OCI-LY7 (cell line): ENCODE results near the gene BTBD6. TPM values are rescaled to one million over a fixed set of nuclear protein-coding genes. Genes with fewer than 3 reads are reported as not detected.

Experiments
- Bru-seq: library from RNA; stranded (reverse); fragments of 400-500 nt; gene quantifications from one replicate; lab custom pipeline; 2021; lab: Mats Ljungman, UMichigan
- BruChase-seq, 2 experiments: library from RNA; stranded (reverse); fragments of 400-500 nt; gene quantifications; one replicate each; lab custom pipeline; 2021; lab: Mats Ljungman, UMichigan
- BruUV-seq: library from RNA; stranded (reverse); fragments of 400-500 nt; replicated peaks from 2 replicates; lab custom pipeline; 2021; lab: Mats Ljungman, UMichigan
- CTCF ChIA-PET: fragments of 300-600 bp; sonication (Branson Sonifier 250); formaldehyde crosslinking; loops from one replicate; lab custom pipeline; 2022; ENCODE audit warnings: antibody characterized with exemption; ENCODE audit not compliant: unreplicated experiment; lab: Charles Lee
- POLR2A ChIA-PET: fragments of 300-600 bp; sonication (Branson Sonifier 250); formaldehyde crosslinking; loops from one replicate; lab custom pipeline; 2022; ENCODE audit warnings: antibody characterized with exemption; lab: Charles Lee
- DNase-seq: peaks from one replicate; pipeline ENCODE4 v3.0.0-alpha.2; 2015; ENCODE audit warnings: low spot score
- H2AFZ ChIP-seq: fragments of 200-600 bp; sonication (generic), shearing (Covaris generic); 2 replicates; pipeline ENCODE4 v1.6.1; 2014; ENCODE audit warnings: mild to moderate bottlenecking, antibody characterized with exemption, low read length, moderate library complexity
- H3K27ac ChIP-seq: fragments of 200-600 bp; sonication (generic); 2 replicates; pipeline ENCODE4 v1.5.1; 2014; ENCODE audit warnings: mixed run types, low read depth, mild to moderate bottlenecking, moderate library complexity, low read length, inconsistent platforms; ENCODE audit not compliant: poor library complexity, severe bottlenecking
- H3K36me3 ChIP-seq: fragments of 200-600 bp; sonication (generic); 2 replicates; pipeline ENCODE4 v1.6.1; 2014; ENCODE audit warnings: mild to moderate bottlenecking, antibody characterized with exemption, low read length, moderate library complexity, mixed read lengths; ENCODE audit not compliant: insufficient read depth
- H3K4me1 ChIP-seq: fragments of 200-600 bp; sonication (generic); 2 replicates; pipeline ENCODE4 v1.5.1; 2014; ENCODE audit warnings: mild to moderate bottlenecking, low read length; ENCODE audit not compliant: insufficient read depth, poor library complexity, severe bottlenecking
- H3K4me2 ChIP-seq: fragments of 200-600 bp; sonication (generic); 2 replicates; pipeline ENCODE4 v1.6.1; 2014; ENCODE audit warnings: mild to moderate bottlenecking, low read length
- H3K4me3 ChIP-seq: fragments of 200-600 bp; sonication (generic); 2 replicates; pipeline ENCODE4 v1.5.1; 2014; ENCODE audit warnings: mild to moderate bottlenecking, low read depth, low read length; ENCODE audit not compliant: poor library complexity, severe bottlenecking
- H3K79me2 ChIP-seq: fragments of 200-600 bp; sonication (generic); 2 replicates; pipeline ENCODE4 v1.6.1; 2016; ENCODE audit warnings: low read depth, mild to moderate bottlenecking, low read length, moderate library complexity, mixed read lengths; ENCODE audit not compliant: insufficient read depth
- H3K9me2 ChIP-seq: fragments of 200-600 bp; sonication (generic); 2 replicates; pipeline ENCODE4 v1.6.1; 2016; ENCODE audit warnings: mild to moderate bottlenecking, low read length, mixed read lengths; ENCODE audit not compliant: insufficient read depth
- H3K9me3 ChIP-seq: fragments of 200-600 bp; sonication (generic); 2 replicates; pipeline ENCODE4 v1.6.1; 2014; ENCODE audit warnings: mild to moderate bottlenecking, mixed run types, low read length, mixed read lengths
- H4K20me1 ChIP-seq: fragments of 200-600 bp; sonication (generic); 2 replicates; pipeline ENCODE4 v1.6.1; 2014; ENCODE audit warnings: mild to moderate bottlenecking, antibody characterized with exemption, low read length, moderate library complexity, mixed read lengths; ENCODE audit not compliant: insufficient read depth
- EZH2phosphoT487 ChIP-seq: fragments of 200-600 bp; sonication (generic); IDR thresholded peaks from 2 replicates; pipeline ENCODE4 v1.6.1; 2018; ENCODE audit warnings: low read depth, borderline replicate concordance, mild to moderate bottlenecking, mixed run types, antibody characterized with exemption, low read length, moderate library complexity, mixed read lengths
- intact Hi-C: fragments of 100-400 bp; cut with micrococcal nuclease; formaldehyde crosslinking; loops from one replicate; pipeline ENCODE4 v1.10.0; 2022; ENCODE audit not compliant: unreplicated experiment
- long read RNA-seq: library from polyadenylated mRNA; stranded (forward); transcript quantifications from one replicate; pipeline ENCODE4 v2.0.0, GENCODE V29; 2022
- total RNA-seq, 2 experiments: library from RNA; depleted of rRNA in 1 of 2; stranded (reverse); fragments of >200 nt in 1 of 2; shearing (Covaris generic) in 1 of 2; gene quantifications; 2 replicates each; pipeline ENCODE4 v1.2.3, GENCODE V29; 2014 to 2022
- TF ChIP-seq, protein P1 (sequence below): fragments of 200-600 bp; sonication (generic); conservative IDR thresholded peaks from 2 replicates; pipeline ENCODE4 v1.5.1; 2014; ENCODE audit warnings: mild to moderate bottlenecking, antibody characterized with exemption, low read length, moderate library complexity, mixed read lengths

Gene BTBD6
- total RNA-seq (2014; rRNA removed; shearing (Covaris generic)) (27.9 and 30.0 TPM in 2 replicates), total RNA-seq (2022) (5.7 and 6.9 TPM in 2 replicates), Bru-seq, nascent RNA (percentile 35 among the genes with signal in this experiment), BruChase-seq, experiment 1, labeled RNA remaining after a 6-hour chase (percentile 29 among the genes with signal in this experiment), BruChase-seq, experiment 2, labeled RNA remaining after a 2-hour chase (percentile 43 among the genes with signal in this experiment)
- long read RNA-seq, transcript BTBD6-204 (3 exons, 2,195 nt), result minor isoform, 5 of 20 reads
- long read RNA-seq, transcript BTBD6-203 (4 exons, 2,176 nt), result major isoform, 11 of 20 reads
- long read RNA-seq, partial matches to known transcripts, result 0 of 20 reads
- long read RNA-seq, other reads (novel, unspliced or antisense), result 2 of 20 reads

DNA sequence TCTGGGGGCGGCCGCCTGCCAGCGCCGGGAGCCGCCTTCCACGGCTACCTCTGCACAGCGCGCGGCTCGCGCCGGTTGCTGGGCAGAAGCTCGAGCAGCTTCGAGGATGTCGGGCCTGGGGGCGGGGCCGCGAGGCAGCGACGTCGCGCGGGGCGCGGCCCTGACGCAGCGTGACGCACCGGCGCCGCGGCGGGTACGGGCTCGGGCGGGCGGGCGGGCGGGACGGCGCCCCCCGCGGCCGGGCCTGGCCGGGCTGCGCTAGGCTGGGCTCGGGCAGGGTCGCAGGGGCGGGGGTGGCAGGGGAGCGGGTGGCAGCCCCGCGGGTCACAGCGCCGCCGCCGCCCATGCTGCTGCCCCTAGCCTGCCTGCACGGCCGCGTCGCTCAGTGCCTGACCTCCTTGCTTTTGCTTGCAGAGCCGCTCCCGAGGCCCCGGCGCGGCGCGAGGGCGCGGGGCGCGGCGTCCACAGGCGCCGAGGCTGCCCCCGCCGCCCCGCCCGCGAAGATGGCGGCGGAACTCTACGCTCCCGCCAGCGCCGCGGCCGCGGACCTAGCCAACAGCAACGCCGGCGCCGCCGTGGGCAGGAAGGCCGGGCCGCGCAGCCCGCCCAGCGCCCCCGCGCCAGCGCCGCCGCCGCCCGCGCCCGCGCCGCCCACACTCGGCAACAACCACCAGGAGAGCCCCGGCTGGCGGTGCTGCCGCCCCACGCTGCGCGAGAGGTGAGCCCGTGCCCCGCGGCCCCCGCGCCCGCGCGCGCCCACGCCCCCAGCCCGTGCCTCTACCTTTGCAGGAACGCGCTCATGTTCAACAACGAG is at the start of gene BTBD6:
Gene BTBD6, plus strand, starts transcription at position 166 of the 814 bp plus-strand sequence. Its CDS starts 179 bp downstream, at position 345.
- intact Hi-C loops, result no loop called here

GRCh38 chr14:105198588-105198987 is 49.7 kb upstream of the BTBD6 start:
- Histone ChIP-seq H3K9me3 (no peaks in the 10 kb centered on the region), H3K27ac (no peak overlapping the region), H3K79me2 (no peaks in the 10 kb centered on the region), H2AFZ (no peak overlapping the region), H3K36me3 (no peaks in the 10 kb centered on the region), H3K9me2 (no peaks in the 10 kb centered on the region), H3K4me1 (peaks cover 16% of the 10 kb centered on the region), H3K4me3 (no peak overlapping the region), H4K20me1 (no peaks in the 10 kb centered on the region), H3K4me2 (no peak overlapping the region)
- BruUV-seq, result no TSS peak
- POLR2A ChIA-PET, result no interaction called here
- TF ChIP-seq EZH2phosphoT487, result no peak
- TF ChIP-seq, protein P1, sequence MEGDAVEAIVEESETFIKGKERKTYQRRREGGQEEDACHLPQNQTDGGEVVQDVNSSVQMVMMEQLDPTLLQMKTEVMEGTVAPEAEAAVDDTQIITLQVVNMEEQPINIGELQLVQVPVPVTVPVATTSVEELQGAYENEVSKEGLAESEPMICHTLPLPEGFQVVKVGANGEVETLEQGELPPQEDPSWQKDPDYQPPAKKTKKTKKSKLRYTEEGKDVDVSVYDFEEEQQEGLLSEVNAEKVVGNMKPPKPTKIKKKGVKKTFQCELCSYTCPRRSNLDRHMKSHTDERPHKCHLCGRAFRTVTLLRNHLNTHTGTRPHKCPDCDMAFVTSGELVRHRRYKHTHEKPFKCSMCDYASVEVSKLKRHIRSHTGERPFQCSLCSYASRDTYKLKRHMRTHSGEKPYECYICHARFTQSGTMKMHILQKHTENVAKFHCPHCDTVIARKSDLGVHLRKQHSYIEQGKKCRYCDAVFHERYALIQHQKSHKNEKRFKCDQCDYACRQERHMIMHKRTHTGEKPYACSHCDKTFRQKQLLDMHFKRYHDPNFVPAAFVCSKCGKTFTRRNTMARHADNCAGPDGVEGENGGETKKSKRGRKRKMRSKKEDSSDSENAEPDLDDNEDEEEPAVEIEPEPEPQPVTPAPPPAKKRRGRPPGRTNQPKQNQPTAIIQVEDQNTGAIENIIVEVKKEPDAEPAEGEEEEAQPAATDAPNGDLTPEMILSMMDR, result no peak
- CTCF ChIA-PET, result no interaction called here
- intact Hi-C loops, result no loop called here
- no peak for DNase-seq

More for the DNA sequence above, at the start of gene BTBD6:
- ChIA-PET CTCF (no interaction called here), POLR2A (no interaction called here)
- Histone ChIP-seq H3K36me3 (no peaks in the 10 kb centered on the region; the same call in 1 of the 2 replicates), H3K4me1 (peaks cover 5% of the 10 kb centered on the region), H3K4me2 (peak within 1 kb of the TSS; percentile 71), H3K27ac (no peak within 1 kb of the TSS), H3K4me3 (peak within 1 kb of the TSS; percentile 70), H3K79me2 (no peaks in the 10 kb centered on the region), H4K20me1 (no peaks in the 10 kb centered on the region), H3K9me2 (no peaks in the 10 kb centered on the region), H3K9me3 (no peaks in the 10 kb centered on the region), H2AFZ (no peak within 1 kb of the TSS; the same call in 1 of the 2 replicates)
- DNase-seq, result peak; percentile 82
- TF ChIP-seq, protein P1, result no peak
- no peak for TF ChIP-seq EZH2phosphoT487
- BruUV-seq, result no TSS peak
